IMR-90 (cell line): ENCODE measurements around the gene OR52B6. TPM values are rescaled to one million over a fixed set of nuclear protein-coding genes. Genes with fewer than 3 reads are reported as not detected.

Experiments used
- ATAC-seq: fragments of 200-7000 bp; cut with Tn5 transposase; 2 replicates; pipeline ENCODE4 v1.9.1; 2020; ENCODE audit warnings: low read depth, mild to moderate bottlenecking, moderate library complexity
- BruUV-seq: library from RNA; stranded (reverse); fragments of 400-500 nt; replicated peaks from 2 replicates; lab custom pipeline; 2021; lab: Mats Ljungman, UMichigan
- CTCF ChIA-PET: fragments of 300-600 bp; formaldehyde crosslinking; extraction: SDS; loops from one replicate; lab custom pipeline; 2021; ENCODE audit warnings: antibody characterized with exemption; lab: Yijun Ruan, JAX
- POLR2A ChIA-PET: fragments of 300-600 bp; sonication (Branson Sonifier 250); formaldehyde crosslinking; loops from one replicate; lab custom pipeline; 2022; ENCODE audit warnings: antibody characterized with exemption; ENCODE audit not compliant: unreplicated experiment; lab: Charles Lee
- DNase-seq: peaks from one replicate; pipeline ENCODE4 v3.0.0; 2013
- H2AFZ ChIP-seq: replicated peaks from 2 replicates; pipeline ENCODE3; 2013; ENCODE audit warnings: low read length, mild to moderate bottlenecking; ENCODE audit not compliant: poor library complexity
- H2AK5ac ChIP-seq: 2 replicates; pipeline ENCODE4 v1.6.1; 2013; ENCODE audit warnings: low read depth, low read length, inconsistent platforms
- H2AK9ac ChIP-seq: replicated peaks from 2 replicates; pipeline ENCODE3; 2013; ENCODE audit warnings: mild to moderate bottlenecking, low read depth, low read length, moderate library complexity; ENCODE audit not compliant: poor library complexity
- H2BK120ac ChIP-seq: 2 replicates; pipeline ENCODE4 v1.6.1; 2013; ENCODE audit warnings: low read depth, low read length, inconsistent platforms
- H2BK15ac ChIP-seq: 3 replicates; pipeline ENCODE4 v1.6.1; 2013; ENCODE audit warnings: low read depth, low read length, inconsistent platforms
- H2BK20ac ChIP-seq: 2 replicates; pipeline ENCODE4 v1.6.1; 2013; ENCODE audit warnings: low read depth, mild to moderate bottlenecking, inconsistent platforms, low read length, moderate library complexity
- H2BK5ac ChIP-seq: 2 replicates; pipeline ENCODE4 v1.6.1; 2013; ENCODE audit warnings: mild to moderate bottlenecking, low read depth, low read length, inconsistent platforms; ENCODE audit not compliant: poor library complexity, severe bottlenecking
- H3K14ac ChIP-seq: replicated peaks from 2 replicates; pipeline ENCODE4 v1.6.1; 2013; ENCODE audit warnings: low read depth, low read length, inconsistent platforms
- H3K18ac ChIP-seq: 2 replicates; pipeline ENCODE4 v1.6.1; 2013; ENCODE audit warnings: low read depth, low read length, control low read depth
- H3K23ac ChIP-seq: 2 replicates; pipeline ENCODE4 v1.6.1; 2013; ENCODE audit warnings: low read depth, low read length, inconsistent platforms
- H3K27ac ChIP-seq: 2 replicates; pipeline ENCODE4 v1.5.1; 2013; ENCODE audit warnings: mild to moderate bottlenecking, control low read depth, low read length; ENCODE audit not compliant: insufficient read depth
- H3K27me3 ChIP-seq: 2 replicates; pipeline ENCODE4 v1.6.1; 2013; ENCODE audit warnings: low read length; ENCODE audit not compliant: control insufficient read depth, insufficient read depth
- H3K36me3 ChIP-seq: 2 replicates; pipeline ENCODE4 v1.6.1; 2013; ENCODE audit warnings: low read length, mixed read lengths; ENCODE audit not compliant: control insufficient read depth, insufficient read depth
- H3K4ac ChIP-seq: 2 replicates; pipeline ENCODE4 v1.6.1; 2013; ENCODE audit warnings: low read depth, low read length, inconsistent platforms
- H3K4me1 ChIP-seq: 2 replicates; pipeline ENCODE4 v1.6.1; 2013; ENCODE audit warnings: low read length, mixed read lengths; ENCODE audit not compliant: control insufficient read depth, insufficient read depth
- H3K4me2 ChIP-seq: 2 replicates; pipeline ENCODE4 v1.6.1; 2013; ENCODE audit warnings: low read depth, mild to moderate bottlenecking, control low read depth, low read length, moderate library complexity
- H3K4me3 ChIP-seq: 2 replicates; pipeline ENCODE4 v1.5.1; 2013; ENCODE audit warnings: low read depth, mild to moderate bottlenecking, control low read depth, low read length, moderate library complexity; ENCODE audit not compliant: insufficient read depth
- H3K56ac ChIP-seq: 2 replicates; pipeline ENCODE4 v1.6.1; 2013; ENCODE audit warnings: low read length, inconsistent platforms; ENCODE audit not compliant: insufficient read depth; ENCODE audit errors: extremely low read depth
- H3K79me1 ChIP-seq, 2 experiments: 2 replicates each; pipeline ENCODE4 v1.6.1; 2013; ENCODE audit warnings: low read length in 2 of 2, inconsistent platforms in 1 of 2, low read depth in 1 of 2
- H3K9ac ChIP-seq: 2 replicates; pipeline ENCODE4 v1.6.1; 2013; ENCODE audit warnings: low read depth, low read length, control low read depth
- H3K9me1 ChIP-seq: 2 replicates; pipeline ENCODE4 v1.6.1; 2013; ENCODE audit warnings: low read length, inconsistent platforms; ENCODE audit not compliant: insufficient read depth
- H3K9me3 ChIP-seq: 2 replicates; pipeline ENCODE4 v1.6.1; 2013; ENCODE audit warnings: low read length; ENCODE audit not compliant: control insufficient read depth, insufficient read depth
- H4K20me1 ChIP-seq: 2 replicates; pipeline ENCODE4 v1.6.1; 2013; ENCODE audit warnings: low read length, inconsistent platforms; ENCODE audit not compliant: insufficient read depth
- H4K5ac ChIP-seq: 2 replicates; pipeline ENCODE4 v1.6.1; 2013; ENCODE audit warnings: mild to moderate bottlenecking, low read depth, low read length, control low read depth
- H4K8ac ChIP-seq, 2 experiments: 2 replicates each; pipeline ENCODE4 v1.6.1; 2013; ENCODE audit warnings: low read depth in 2 of 2, low read length in 2 of 2, control low read depth in 1 of 2, inconsistent platforms in 1 of 2
- H4K91ac ChIP-seq: 2 replicates; pipeline ENCODE4 v1.6.1; 2013; ENCODE audit warnings: low read depth, low read length, inconsistent platforms; ENCODE audit not compliant: insufficient read depth
- MAZ ChIP-seq: IDR thresholded peaks from 2 replicates; pipeline ENCODE4 v1.6.1; 2012; ENCODE audit warnings: low read depth, mild to moderate bottlenecking, low read length, improper control_type of control experiment, moderate library complexity, borderline replicate concordance
- MXI1 ChIP-seq: IDR thresholded peaks from 2 replicates; pipeline ENCODE4 v1.6.1; 2012; ENCODE audit warnings: low read depth, mild to moderate bottlenecking, low read length, moderate library complexity, borderline replicate concordance
- NFE2L2 ChIP-seq: fragments of 150-350 bp; IDR thresholded peaks from 2 replicates; pipeline ENCODE4 v1.6.1; 2016; ENCODE audit warnings: low read depth, mild to moderate bottlenecking, low read length
- RFX5 ChIP-seq: IDR thresholded peaks from 2 replicates; pipeline ENCODE4 v1.8.0; 2012; ENCODE audit warnings: low read depth, mild to moderate bottlenecking, low read length, moderate library complexity
- SMC3 ChIP-seq: fragments of 150-350 bp; IDR thresholded peaks from 2 replicates; pipeline ENCODE4 v1.6.1; 2016; ENCODE audit warnings: low read depth, mild to moderate bottlenecking, antibody characterized with exemption, low read length, moderate library complexity
- USF2 ChIP-seq: fragments of 150-350 bp; IDR thresholded peaks from 2 replicates; pipeline ENCODE4 v1.6.1; 2017; ENCODE audit warnings: mild to moderate bottlenecking, antibody characterized with exemption, low read length, low read depth
- dilution Hi-C: fragments of 300-500 bp; cut with HindIII; formaldehyde crosslinking; loops from one replicate; pipeline ENCODE4 v1.14.3; 2018; ENCODE audit warnings: low sequenced_read_pairs; ENCODE audit not compliant: unreplicated experiment
- in situ Hi-C: fragments of 300-500 bp; cut with MboI; formaldehyde crosslinking; loops from 3 replicates; pipeline ENCODE4 v1.14.3; 2019; ENCODE audit warnings: low sequenced_read_pairs, inconsistent platforms, mixed read lengths
- intact Hi-C: fragments of 100-400 bp; cut with micrococcal nuclease; formaldehyde crosslinking; loops from 2 replicates; pipeline ENCODE4 v1.10.0; 2022
- polyA plus RNA-seq, 3 experiments: library from polyadenylated mRNA; depleted of rRNA; stranded (reverse); fragments of >200 nt; gene quantifications; 2 replicates each; pipeline ENCODE4 v1.2.3, GENCODE V29; 2012; ENCODE audit warnings: low replicate concordance in 1 of 3
- total RNA-seq: library from RNA; depleted of rRNA; stranded (reverse); fragments of >200 nt; gene quantifications from 2 replicates; pipeline ENCODE4 v1.2.3, GENCODE V29; 2012

The OR52B6 gene
- total and polyA plus RNA-seq, 2 of the 4 experiments (the other 2 are of a cell fraction): not detected

DNA sequence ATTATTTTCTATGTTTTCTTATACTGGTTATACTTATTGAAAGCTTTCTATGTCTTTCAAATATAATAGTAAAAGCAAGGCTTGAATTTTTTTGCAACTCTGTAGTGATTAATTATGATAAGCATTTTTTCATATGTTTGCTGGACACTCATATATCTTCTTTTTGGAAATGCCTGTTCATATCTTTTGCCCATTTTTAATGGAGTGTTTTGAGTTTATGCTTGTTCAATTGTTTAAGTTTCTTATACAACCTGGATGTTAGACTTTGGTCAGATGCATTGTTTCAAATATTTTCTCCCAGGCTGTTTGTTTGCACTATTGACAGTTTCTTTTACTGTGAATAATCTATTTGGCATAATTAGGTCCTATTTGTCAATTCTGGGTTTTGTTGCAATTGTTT is 44.2 kb upstream of the OR52B6 start:
- H3K4me2 ChIP-seq: no peak overlapping the region
- no peaks in the 10 kb centered on the region for H3K36me3 ChIP-seq
- ChIA-PET CTCF (no interaction called here), POLR2A (no interaction called here)
- H3K18ac ChIP-seq: no peak overlapping the region
- no peaks in the 10 kb centered on the region; the same call in 1 of the 2 replicates for H3K27me3 ChIP-seq
- H2AFZ ChIP-seq: no peak overlapping the region
- H3K9me1 ChIP-seq: no peaks in the 10 kb centered on the region
- no peak overlapping the region for H2BK5ac ChIP-seq
- H2BK20ac ChIP-seq: no peak overlapping the region
- in situ Hi-C loops: no loop called here
- H3K9me3 ChIP-seq: no peaks in the 10 kb centered on the region
- no peak overlapping the region for H4K5ac ChIP-seq
- BruUV-seq: no TSS peak
- H2BK120ac ChIP-seq: no peak overlapping the region
- intact Hi-C loops: no loop called here
- DNase-seq (no peak), ATAC-seq (no peak)
- H3K56ac ChIP-seq: no peak overlapping the region
- H2BK15ac ChIP-seq: no peak overlapping the region
- H3K9ac ChIP-seq: no peak overlapping the region
- no peak overlapping the region for H3K23ac ChIP-seq
- no peak overlapping the region for H3K27ac ChIP-seq
- H4K20me1 ChIP-seq: no peaks in the 10 kb centered on the region
- no peak overlapping the region for H4K8ac ChIP-seq
- no peak overlapping the region for H2AK5ac ChIP-seq
- H4K91ac ChIP-seq: no peak overlapping the region
- H3K4ac ChIP-seq: no peak overlapping the region
- H3K4me1 ChIP-seq: no peaks in the 10 kb centered on the region
- no peak overlapping the region for H3K4me3 ChIP-seq
- TF ChIP-seq MAZ (no peak), MXI1 (no peak), SMC3 (no peak), NFE2L2 (no peak), USF2 (no peak), RFX5 (no peak)
- H2AK9ac ChIP-seq: no peak overlapping the region
- dilution Hi-C loops: no loop called here
- H3K79me1 ChIP-seq: no peaks in the 10 kb centered on the region
- no peak overlapping the region for H3K14ac ChIP-seq
